Chondrocyte (in vitro differentiated cells): ENCODE results near the gene NOX3. TPM values are rescaled to one million over a fixed set of nuclear protein-coding genes. Genes with fewer than 3 reads are reported as not detected.

Experiments used
- DNase-seq: peaks from one replicate; pipeline ENCODE4 v3.0.0; 2021; ENCODE audit warnings: mixed read lengths, low spot score
- H3K27ac Mint-ChIP-seq: one replicate; pipeline ENCODE4 v1.8.0; 2021; ENCODE audit warnings: mild to moderate bottlenecking, moderate library complexity, mixed read lengths; ENCODE audit not compliant: unreplicated experiment
- H3K27me3 Mint-ChIP-seq: 2 replicates; pipeline ENCODE4 v1.8.0; 2021; ENCODE audit warnings: low read depth, mixed read lengths
- H3K36me3 Mint-ChIP-seq: 2 replicates; pipeline ENCODE4 v1.8.0; 2021; ENCODE audit warnings: low read depth, mixed read lengths
- H3K4me1 Mint-ChIP-seq: 2 replicates; pipeline ENCODE4 v1.8.0; 2021; ENCODE audit warnings: low read depth, mild to moderate bottlenecking, mixed read lengths
- H3K4me3 Mint-ChIP-seq: one replicate; pipeline ENCODE4 v1.8.0; 2021; ENCODE audit warnings: mild to moderate bottlenecking, moderate library complexity, mixed read lengths; ENCODE audit not compliant: unreplicated experiment
- H3K9me3 Mint-ChIP-seq: 2 replicates; pipeline ENCODE4 v1.8.0; 2021; ENCODE audit warnings: low read depth, mixed read lengths
- total RNA-seq: library from RNA; stranded (reverse); gene quantifications from 3 replicates; pipeline ENCODE4 v1.2.1, GENCODE V29; 2021
- TF ChIP-seq, protein P1 (sequence below): fragments of 200-600 bp; sonication (generic); IDR thresholded peaks from 2 replicates; pipeline ENCODE4 v1.5.0; 2021; ENCODE audit warnings: antibody characterized with exemption, mild to moderate bottlenecking, moderate library complexity

Gene NOX3
- total RNA-seq, 1 donor from 2014 or later: not detected

DNA sequence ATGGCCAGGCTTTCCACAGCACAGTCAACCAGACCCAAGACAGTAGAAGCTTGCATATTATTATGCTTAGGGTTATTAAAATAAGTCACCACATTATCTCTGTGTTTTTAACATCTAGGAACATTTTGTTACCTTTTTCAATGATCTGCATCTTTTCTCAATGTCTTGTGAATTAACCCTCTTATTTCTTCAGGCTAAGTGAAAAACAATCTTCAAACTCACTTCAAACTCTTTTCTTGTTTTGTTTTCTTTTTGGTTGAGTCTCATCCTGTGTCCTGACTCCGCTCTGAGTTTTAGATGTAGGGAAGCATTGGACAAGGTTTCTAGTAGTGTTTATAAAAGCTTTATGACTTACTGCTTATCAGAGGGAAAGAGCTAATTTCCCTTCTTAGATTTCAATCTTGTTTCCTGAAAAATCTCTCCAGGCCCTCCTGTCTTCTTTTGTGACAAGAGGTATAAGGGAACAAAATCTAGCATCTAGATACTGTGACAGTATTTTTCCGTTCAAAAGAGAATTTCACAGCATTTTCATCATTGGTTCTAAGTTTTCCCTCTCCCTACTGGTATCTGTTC lies 26.2 kb downstream of the NOX3 start:
- Mint-ChIP-seq H3K4me1 (no peaks in the 10 kb centered on the region), H3K27me3 (no peaks in the 10 kb centered on the region), H3K9me3 (no peaks in the 10 kb centered on the region), H3K36me3 (no peaks in the 10 kb centered on the region), H3K4me3 (no peak overlapping the region), H3K27ac (no peak overlapping the region)
- TF ChIP-seq, protein P1, sequence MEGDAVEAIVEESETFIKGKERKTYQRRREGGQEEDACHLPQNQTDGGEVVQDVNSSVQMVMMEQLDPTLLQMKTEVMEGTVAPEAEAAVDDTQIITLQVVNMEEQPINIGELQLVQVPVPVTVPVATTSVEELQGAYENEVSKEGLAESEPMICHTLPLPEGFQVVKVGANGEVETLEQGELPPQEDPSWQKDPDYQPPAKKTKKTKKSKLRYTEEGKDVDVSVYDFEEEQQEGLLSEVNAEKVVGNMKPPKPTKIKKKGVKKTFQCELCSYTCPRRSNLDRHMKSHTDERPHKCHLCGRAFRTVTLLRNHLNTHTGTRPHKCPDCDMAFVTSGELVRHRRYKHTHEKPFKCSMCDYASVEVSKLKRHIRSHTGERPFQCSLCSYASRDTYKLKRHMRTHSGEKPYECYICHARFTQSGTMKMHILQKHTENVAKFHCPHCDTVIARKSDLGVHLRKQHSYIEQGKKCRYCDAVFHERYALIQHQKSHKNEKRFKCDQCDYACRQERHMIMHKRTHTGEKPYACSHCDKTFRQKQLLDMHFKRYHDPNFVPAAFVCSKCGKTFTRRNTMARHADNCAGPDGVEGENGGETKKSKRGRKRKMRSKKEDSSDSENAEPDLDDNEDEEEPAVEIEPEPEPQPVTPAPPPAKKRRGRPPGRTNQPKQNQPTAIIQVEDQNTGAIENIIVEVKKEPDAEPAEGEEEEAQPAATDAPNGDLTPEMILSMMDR: no peak
- DNase-seq: no peak

DNA sequence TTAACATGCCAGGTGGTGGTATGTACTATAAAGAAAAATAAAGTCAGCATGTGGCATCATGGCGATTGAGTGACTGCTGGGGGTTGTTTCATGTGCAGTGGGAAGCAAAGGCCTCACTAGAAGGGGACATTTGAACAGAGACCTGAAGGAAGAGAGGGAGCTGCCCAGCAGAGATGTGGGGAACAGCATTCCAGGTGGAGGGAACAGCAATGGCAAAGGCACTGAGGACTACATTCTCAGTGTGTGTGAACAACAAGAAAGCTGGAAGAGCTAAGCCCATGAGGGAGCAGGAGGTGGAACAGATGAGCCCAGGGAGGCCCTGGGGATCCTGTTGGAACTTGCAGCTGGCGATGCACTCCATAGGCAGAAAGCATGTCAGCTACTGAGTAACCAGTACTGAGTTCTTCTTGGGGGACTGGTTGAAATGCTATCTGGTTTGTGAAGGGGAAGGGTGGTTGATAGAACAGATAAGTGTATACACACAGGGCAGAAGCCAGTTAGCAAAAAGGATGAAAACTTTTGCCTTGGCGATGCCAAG lies 29.2 kb downstream of the NOX3 start:
- no peak for DNase-seq
- H3K9me3 Mint-ChIP-seq: no peaks in the 10 kb centered on the region
- TF ChIP-seq, protein P1: no peak
- no peaks in the 10 kb centered on the region for H3K27me3 Mint-ChIP-seq
- H3K4me3 Mint-ChIP-seq: no peak overlapping the region
- H3K36me3 Mint-ChIP-seq: no peaks in the 10 kb centered on the region
- no peak overlapping the region for H3K27ac Mint-ChIP-seq
- no peaks in the 10 kb centered on the region for H3K4me1 Mint-ChIP-seq

DNA sequence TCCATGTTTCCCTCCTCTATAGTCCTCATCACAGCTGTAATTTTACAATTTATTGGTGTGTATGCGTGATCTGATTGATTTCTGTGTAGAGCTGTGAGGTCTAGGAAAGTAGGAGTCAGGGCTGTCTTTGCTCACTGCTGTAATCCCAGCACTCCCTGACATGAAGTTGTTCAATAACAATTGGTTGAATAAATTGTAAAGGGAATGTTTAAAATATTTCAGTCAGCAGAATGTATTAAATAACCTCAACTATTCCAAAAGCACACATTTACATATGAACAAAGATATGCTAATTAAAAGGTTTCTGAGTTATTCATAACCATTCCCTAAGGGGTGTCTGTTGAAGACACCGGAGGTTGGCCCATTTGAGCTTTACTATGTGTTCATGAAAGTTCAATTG lies 31.5 kb downstream of the NOX3 start:
- Mint-ChIP-seq H3K4me3 (no peak overlapping the region), H3K36me3 (no peaks in the 10 kb centered on the region), H3K9me3 (no peaks in the 10 kb centered on the region), H3K27ac (no peak overlapping the region), H3K27me3 (no peaks in the 10 kb centered on the region), H3K4me1 (no peaks in the 10 kb centered on the region)
- no peak for DNase-seq
- TF ChIP-seq, protein P1: no peak

DNA sequence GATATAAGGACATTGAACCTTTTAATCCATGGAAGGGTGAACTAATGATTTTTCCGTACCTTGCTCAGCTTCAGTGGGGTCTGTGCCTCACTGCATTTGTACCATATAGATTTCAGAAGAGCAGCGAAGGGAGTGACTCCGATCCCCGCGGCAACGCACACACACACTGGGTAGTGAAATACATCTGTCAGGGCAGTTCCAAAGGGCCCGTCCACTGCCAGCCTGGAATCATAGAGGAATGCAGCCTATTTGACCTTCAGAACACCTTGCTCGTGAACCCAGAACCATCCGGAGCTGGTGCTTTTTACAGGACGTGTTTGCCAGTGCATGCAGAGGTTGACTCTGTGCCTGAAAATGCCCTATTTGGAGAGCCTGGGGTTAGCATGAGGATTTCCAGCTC lies 33.0 kb downstream of the NOX3 start:
- Mint-ChIP-seq H3K4me1 (peaks cover 13% of the 10 kb centered on the region), H3K4me3 (no peak overlapping the region), H3K36me3 (no peaks in the 10 kb centered on the region), H3K27me3 (no peaks in the 10 kb centered on the region), H3K9me3 (no peaks in the 10 kb centered on the region), H3K27ac (no peak overlapping the region)
- TF ChIP-seq, protein P1: no peak
- no peak for DNase-seq

DNA sequence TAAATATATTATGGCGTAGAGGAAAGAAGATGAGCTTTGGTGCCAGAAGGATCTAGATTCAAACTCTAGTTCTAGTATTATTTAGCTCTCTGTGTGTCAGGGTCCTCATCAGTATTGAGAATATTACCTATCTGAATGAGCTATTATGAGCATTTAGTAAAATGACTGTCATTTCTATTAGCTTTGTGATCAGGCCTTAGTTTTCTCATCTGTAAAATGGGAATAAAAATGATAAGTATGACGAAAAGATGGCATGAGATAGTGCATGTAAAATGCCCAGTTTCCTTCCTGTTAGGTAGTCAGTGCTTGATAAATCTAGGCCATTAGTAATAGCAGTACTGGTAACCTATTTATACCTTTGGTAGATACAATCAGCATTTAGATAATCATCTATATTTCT lies 35.1 kb downstream of the NOX3 start:
- TF ChIP-seq, protein P1: no peak
- peaks cover 17% of the 10 kb centered on the region for H3K4me1 Mint-ChIP-seq
- no peak overlapping the region for H3K27ac Mint-ChIP-seq
- no peaks in the 10 kb centered on the region for H3K36me3 Mint-ChIP-seq
- no peaks in the 10 kb centered on the region for H3K27me3 Mint-ChIP-seq
- H3K9me3 Mint-ChIP-seq: no peaks in the 10 kb centered on the region
- DNase-seq: no peak
- H3K4me3 Mint-ChIP-seq: no peak overlapping the region
